Measurements from ENCODE around the gene MMP24. TPM values are rescaled to one million over a fixed set of nuclear protein-coding genes. Genes with fewer than 3 reads are reported as not detected.
"Not testable (repeated sequence)": the region's sequence is repeated elsewhere in the genome, so short reads cannot be mapped to it uniquely, and the experiment has no call there.

MMP24 gene
- total and polyA plus RNA-seq, 5 donors, result 0.27 to 0.48 (median 0.40) TPM

DNA sequence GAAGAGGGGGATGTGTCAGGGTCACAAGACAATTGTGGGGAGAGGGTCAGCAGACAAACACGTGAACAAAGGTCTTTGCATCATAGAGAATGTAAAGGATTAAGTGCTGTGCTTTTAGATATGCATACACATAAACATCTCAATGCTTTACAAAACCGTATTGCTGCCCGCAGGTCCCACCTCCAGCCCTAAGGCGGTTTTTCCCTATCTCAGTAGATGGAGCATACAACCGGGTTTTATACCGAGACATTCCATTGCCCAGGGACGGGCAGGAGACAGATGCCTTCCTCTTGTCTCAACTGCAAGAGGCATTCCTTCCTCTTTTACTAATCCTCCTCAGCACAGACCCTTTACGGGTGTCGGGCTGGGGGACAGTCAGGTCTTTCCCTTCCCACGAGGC is 35.8 kb downstream of the MMP24 start:
- H3K9me3 ChIP-seq (ENCODE audit: control insufficient read depth, low read length); H3K4me3 ChIP-seq (ENCODE audit: low read length); DNase-seq; intact Hi-C loops (cut with DNase I); H3K27me3 ChIP-seq (ENCODE audit: control insufficient read depth, insufficient read depth); ATAC-seq; H3K4me1 ChIP-seq (ENCODE audit: control insufficient read depth, insufficient read depth, low read length); H3K27ac ChIP-seq (ENCODE audit: low read length): not testable (repeated sequence)
- WGBS, result 75% methylated on average over 7 of the region's 10 CpGs

DNA sequence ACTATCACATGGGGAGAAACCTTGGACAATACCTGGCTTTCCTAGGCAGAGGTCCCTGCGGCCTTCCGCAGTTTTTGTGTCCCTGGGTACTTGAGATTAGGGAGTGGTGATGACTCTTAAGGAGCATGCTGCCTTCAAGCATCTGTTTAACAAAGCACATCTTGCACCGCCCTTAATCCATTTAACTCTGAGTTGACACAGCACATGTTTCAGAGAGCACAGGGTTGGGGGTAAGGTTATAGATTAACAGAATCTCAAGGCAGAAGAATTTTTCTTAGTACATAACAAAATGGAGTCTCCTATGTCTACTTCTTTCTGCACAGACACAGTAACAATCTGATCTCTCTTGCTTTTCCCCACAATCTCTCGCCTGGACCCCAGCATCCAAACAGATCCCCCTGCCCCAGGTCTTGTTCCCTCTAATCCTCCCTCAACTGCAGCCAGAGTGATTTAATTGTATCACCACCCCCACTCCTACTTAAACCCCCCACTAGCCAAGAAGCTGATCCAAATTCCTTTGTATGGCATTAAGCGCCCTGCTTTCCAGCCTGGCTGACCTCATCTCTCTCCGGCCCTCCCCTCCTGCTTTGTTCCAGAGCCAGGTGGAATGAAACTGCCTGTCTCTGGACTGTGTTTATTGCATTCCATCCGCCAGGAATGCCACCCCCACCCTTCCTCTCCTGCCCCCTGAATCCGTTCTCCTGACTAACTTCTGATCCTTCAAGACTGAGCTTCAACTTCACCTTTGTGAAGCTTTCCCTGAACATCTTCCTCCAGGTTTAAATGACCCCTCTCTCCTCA is 36.4 kb downstream of the MMP24 start:
- intact Hi-C loops (cut with DNase I), result not testable (repeated sequence)
- 62% methylated on average over 5 of the region's 8 CpGs for WGBS

GRCh38 chr20:35263532-35264341 is 37.2 kb downstream of the MMP24 start:
- ATAC-seq (no peak), DNase-seq (no peak)
- Histone ChIP-seq H3K27me3 (ENCODE audit: control insufficient read depth, insufficient read depth) (no peaks in the 10 kb centered on the region), H3K4me1 (ENCODE audit: control insufficient read depth, insufficient read depth, low read length) (no peaks in the 10 kb centered on the region), H3K4me3 (ENCODE audit: low read length) (no peak overlapping the region), H3K27ac (ENCODE audit: low read length) (no peak overlapping the region), H3K9me3 (ENCODE audit: control insufficient read depth, low read length) (no peaks in the 10 kb centered on the region)
- WGBS, result 75% methylated on average over 17 of the region's 17 CpGs
- intact Hi-C loops (cut with DNase I), result no loop called here

More for the DNA sequence above, 36.4 kb downstream of the MMP24 start:
- H3K27me3 ChIP-seq (ENCODE audit: control insufficient read depth, insufficient read depth); H3K4me3 ChIP-seq (ENCODE audit: low read length); H3K27ac ChIP-seq (ENCODE audit: low read length); DNase-seq; H3K4me1 ChIP-seq (ENCODE audit: control insufficient read depth, insufficient read depth, low read length); H3K9me3 ChIP-seq (ENCODE audit: control insufficient read depth, low read length): not testable (repeated sequence)
- ATAC-seq, result peak; percentile 34 to 36

DNA sequence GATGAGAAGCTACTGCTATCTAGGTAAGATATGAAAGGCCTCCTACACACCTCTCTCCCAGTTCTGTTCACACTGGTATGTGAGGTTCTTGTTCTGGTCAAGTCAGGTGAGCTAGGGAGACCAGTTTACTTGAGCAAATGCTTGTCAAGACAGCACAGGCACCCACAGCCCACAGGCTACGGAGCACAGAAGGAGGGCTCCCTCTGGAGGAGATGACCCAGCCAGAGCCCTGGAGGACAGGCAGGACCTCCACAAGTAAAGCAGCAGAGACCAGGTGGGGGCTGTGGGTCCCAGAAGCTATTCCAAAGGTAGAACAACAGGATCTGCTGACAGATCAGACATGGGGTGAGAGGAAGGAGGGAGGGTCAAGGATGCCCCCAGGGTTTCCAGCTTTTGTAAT is 38.3 kb downstream of the MMP24 start:
- intact Hi-C loops (cut with DNase I), result no loop called here
- H3K9me3 ChIP-seq (ENCODE audit: control insufficient read depth, low read length), result no peaks in the 10 kb centered on the region
- H3K4me1 ChIP-seq (ENCODE audit: control insufficient read depth, insufficient read depth, low read length), result no peaks in the 10 kb centered on the region
- no peak overlapping the region for H3K4me3 ChIP-seq (ENCODE audit: low read length)
- no peaks in the 10 kb centered on the region for H3K27me3 ChIP-seq (ENCODE audit: control insufficient read depth, insufficient read depth)
- WGBS, result 83% methylated on average over 1 of the region's 1 CpG
- no peak overlapping the region for H3K27ac ChIP-seq (ENCODE audit: low read length)
- DNase-seq, result no peak
- no peak for ATAC-seq

GRCh38 chr20:35267092-35267491 is 40.6 kb downstream of the MMP24 start:
- intact Hi-C loops (cut with DNase I), result no loop called here
- DNase-seq, result no peak
- no peaks in the 10 kb centered on the region for H3K9me3 ChIP-seq (ENCODE audit: control insufficient read depth, low read length)

GRCh38 chr20:35269055-35269781 is 42.7 kb downstream of the MMP24 start:
- DNase-seq, result peak; percentile 69 to 79 (median 78)
- intact Hi-C loops (cut with DNase I), result no loop called here

More at GRCh38 chr20:35267092-35267491, 40.6 kb downstream of the MMP24 start:
- WGBS, result 88% methylated on average over 16 of the region's 16 CpGs
- Histone ChIP-seq H3K27ac (ENCODE audit: low read length) (no peak overlapping the region), H3K4me1 (ENCODE audit: control insufficient read depth, insufficient read depth, low read length) (no peaks in the 10 kb centered on the region), H3K4me3 (ENCODE audit: low read length) (no peak overlapping the region), H3K27me3 (ENCODE audit: control insufficient read depth, insufficient read depth) (no peaks in the 10 kb centered on the region)
- no peak for ATAC-seq

DNA sequence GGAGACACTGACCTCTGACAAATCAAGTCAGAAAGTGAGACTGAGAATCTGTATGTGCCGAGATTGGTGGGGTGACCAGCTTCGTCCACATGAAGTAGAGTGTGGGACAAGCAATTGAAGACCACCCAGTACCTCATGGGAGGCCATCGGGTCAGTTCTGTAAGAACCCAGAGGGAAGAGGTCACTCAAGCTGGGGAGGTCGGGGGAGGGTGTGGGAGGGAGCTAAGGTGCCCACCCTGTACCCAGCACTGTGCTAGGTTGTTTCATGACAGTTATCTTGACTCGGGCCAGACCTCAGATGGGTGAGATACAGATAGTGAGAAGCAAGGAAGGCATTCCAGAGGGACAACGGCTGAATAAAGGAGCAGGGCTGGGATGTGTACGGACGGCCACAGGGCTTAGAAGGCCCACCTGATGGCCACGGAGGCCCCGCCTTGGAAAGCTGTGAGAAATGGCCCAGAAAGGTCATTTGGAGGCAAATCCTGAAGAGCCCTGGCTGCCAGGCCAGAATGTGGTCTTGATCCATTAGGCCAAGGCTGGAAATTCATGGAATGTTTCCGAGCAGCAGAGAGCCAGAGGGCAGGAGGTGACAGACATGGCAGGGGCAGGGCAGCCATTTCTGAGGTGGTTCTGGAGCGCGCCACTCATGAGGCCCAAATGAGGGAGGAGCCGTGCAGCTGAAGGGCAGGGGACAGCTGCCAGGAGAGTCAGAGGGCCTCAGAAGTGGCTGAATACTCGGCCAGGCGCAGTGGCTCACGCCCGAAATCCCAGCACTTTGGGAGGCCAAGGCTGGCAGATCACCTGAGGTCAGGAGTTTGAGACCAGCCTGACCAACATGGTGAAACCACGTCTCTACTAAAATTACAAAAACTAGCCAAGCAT is 43.8 kb downstream of the MMP24 start:
- no peaks in the 10 kb centered on the region for H3K27me3 ChIP-seq (ENCODE audit: control insufficient read depth, insufficient read depth)
- peak in 1 of 3 donors; percentile 57 for DNase-seq
- no peak overlapping the region for H3K27ac ChIP-seq (ENCODE audit: low read length)
- intact Hi-C loops (cut with DNase I), result loop anchor here in 1 of 4 donors (10.0 kb wide), 1 partner anchor 425 kb away; no protein-coding TSS in a partner anchor
- no peak for ATAC-seq
- no peaks in the 10 kb centered on the region for H3K9me3 ChIP-seq (ENCODE audit: control insufficient read depth, low read length)
- no peaks in the 10 kb centered on the region for H3K4me1 ChIP-seq (ENCODE audit: control insufficient read depth, insufficient read depth, low read length)
- H3K4me3 ChIP-seq (ENCODE audit: low read length), result no peak overlapping the region
- 84% methylated on average over 19 of the region's 19 CpGs for WGBS

More at GRCh38 chr20:35269055-35269781, 42.7 kb downstream of the MMP24 start:
- no peak overlapping the region for H3K27ac ChIP-seq (ENCODE audit: low read length)
- ATAC-seq, result peak; percentile 53 to 74
- H3K9me3 ChIP-seq (ENCODE audit: control insufficient read depth, low read length), result no peaks in the 10 kb centered on the region
- no peak overlapping the region for H3K4me3 ChIP-seq (ENCODE audit: low read length)
- H3K27me3 ChIP-seq (ENCODE audit: control insufficient read depth, insufficient read depth), result no peaks in the 10 kb centered on the region
- no peaks in the 10 kb centered on the region for H3K4me1 ChIP-seq (ENCODE audit: control insufficient read depth, insufficient read depth, low read length)
- 58% methylated on average over 14 of the region's 14 CpGs for WGBS

GRCh38 chr20:35271073-35271882 is 44.8 kb downstream of the MMP24 start:
- intact Hi-C loops (cut with DNase I), result loop anchor here in 1 of 4 donors (10.0 kb wide), 1 partner anchor 426 kb away; no protein-coding TSS in a partner anchor
- 88% methylated on average over 20 of the region's 20 CpGs for WGBS
- no peak overlapping the region for H3K4me3 ChIP-seq (ENCODE audit: low read length)

DNA sequence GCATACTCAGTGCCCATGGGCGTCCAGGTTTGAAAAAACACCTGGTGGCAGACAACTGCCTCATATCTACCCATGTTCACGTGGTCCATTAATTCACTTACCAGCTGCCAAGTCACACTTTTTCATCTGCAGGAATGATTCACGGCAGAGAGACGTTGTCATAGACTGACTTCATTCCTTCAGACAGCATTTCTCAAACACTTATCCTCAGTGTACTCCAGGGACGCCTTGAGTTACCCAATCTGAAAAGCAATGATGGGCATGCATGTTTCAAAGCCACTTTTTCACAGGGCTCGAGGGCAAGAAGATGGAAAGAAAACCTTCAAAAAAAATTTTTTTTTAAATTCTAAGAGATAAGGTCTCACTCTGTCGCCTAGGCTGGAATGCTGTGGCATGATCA is 45.4 kb downstream of the MMP24 start:
- H3K27me3 ChIP-seq (ENCODE audit: control insufficient read depth, insufficient read depth), result no peaks in the 10 kb centered on the region
- no peak overlapping the region for H3K27ac ChIP-seq (ENCODE audit: low read length)
- H3K4me1 ChIP-seq (ENCODE audit: control insufficient read depth, insufficient read depth, low read length), result no peaks in the 10 kb centered on the region
- DNase-seq, result no peak
- WGBS, result 72% methylated on average over 7 of the region's 7 CpGs
- no peak for ATAC-seq
- H3K4me3 ChIP-seq (ENCODE audit: low read length), result no peak overlapping the region
- intact Hi-C loops (cut with DNase I), result loop anchor here in 1 of 4 donors (10.0 kb wide), 1 partner anchor 427 kb away; no protein-coding TSS in a partner anchor
- H3K9me3 ChIP-seq (ENCODE audit: control insufficient read depth, low read length), result no peaks in the 10 kb centered on the region

More at GRCh38 chr20:35271073-35271882, 44.8 kb downstream of the MMP24 start:
- no peaks in the 10 kb centered on the region for H3K9me3 ChIP-seq (ENCODE audit: control insufficient read depth, low read length)
- no peaks in the 10 kb centered on the region for H3K4me1 ChIP-seq (ENCODE audit: control insufficient read depth, insufficient read depth, low read length)
- peak in 1 of 3 donors; percentile 40 for DNase-seq
- no peak overlapping the region for H3K27ac ChIP-seq (ENCODE audit: low read length)
- no peak for ATAC-seq
- no peaks in the 10 kb centered on the region for H3K27me3 ChIP-seq (ENCODE audit: control insufficient read depth, insufficient read depth)

Measured in right cardiac atrium (tissue), 5 donors.